OCI-LY3 (cell line): ENCODE measurements around the gene JAG2.

ENCODE experiments used
- H2AFZ ChIP-seq: fragments of 200-600, 300-600 bp; shearing (Covaris generic); 2 replicates; pipeline ENCODE4 v1.6.0; 2014; ENCODE audit warnings: antibody characterized with exemption, low read depth, low read length
- H3K27ac ChIP-seq: fragments of 200-600, 300-600 bp; sonication (generic); 2 replicates; pipeline ENCODE4 v1.5.1; 2014; ENCODE audit warnings: mild to moderate bottlenecking, low read length, moderate library complexity, mixed read lengths
- H3K27me3 ChIP-seq: fragments of 200-600, 300-600 bp; sonication (generic); 2 replicates; pipeline ENCODE4 v1.6.1; 2014; ENCODE audit warnings: low read depth, low read length, mixed read lengths
- H3K36me3 ChIP-seq: fragments of 200-600, 300-600 bp; sonication (generic); replicated peaks from 2 replicates; pipeline ENCODE3; 2014; ENCODE audit warnings: low read depth, low read length, mixed read lengths
- H3K4me1 ChIP-seq: fragments of 300-600, 200-600 bp; sonication (generic); 2 replicates; pipeline ENCODE4 v1.6.1; 2014; ENCODE audit warnings: low read length, mixed read lengths
- H3K4me2 ChIP-seq: fragments of 200-600, 300-600 bp; sonication (generic); 2 replicates; pipeline ENCODE4 v1.6.1; 2014; ENCODE audit warnings: low read length, mixed read lengths
- H3K4me3 ChIP-seq: fragments of 300-600, 200-600 bp; sonication (generic); 2 replicates; pipeline ENCODE4 v1.5.1; 2014; ENCODE audit warnings: antibody characterized with exemption, mild to moderate bottlenecking, low read length, moderate library complexity
- H3K79me2 ChIP-seq: fragments of 300-600, 200-600 bp; shearing (Covaris generic); 2 replicates; pipeline ENCODE4 v1.6.1; 2014; ENCODE audit warnings: mild to moderate bottlenecking, low read length, mixed read lengths
- H3K9ac ChIP-seq: fragments of 300-600, 200-600 bp; shearing (Covaris generic); 2 replicates; pipeline ENCODE4 v1.6.0; 2014; ENCODE audit warnings: mild to moderate bottlenecking, low read length, moderate library complexity
- H3K9me3 ChIP-seq: fragments of 200-600, 300-600 bp; shearing (Covaris generic); 2 replicates; pipeline ENCODE4 v1.6.1; 2014; ENCODE audit warnings: low read length, mixed read lengths; ENCODE audit not compliant: insufficient read depth
- H4K20me1 ChIP-seq: fragments of 200-600, 300-600 bp; sonication (generic); 2 replicates; pipeline ENCODE4 v1.6.1; 2016; ENCODE audit warnings: low read length, mixed read lengths; ENCODE audit not compliant: insufficient read depth
- EZH2phosphoT487 ChIP-seq: fragments of 200-600 bp; shearing (Covaris generic); IDR thresholded peaks from 2 replicates; pipeline ENCODE4 v1.6.1; 2018; ENCODE audit warnings: antibody characterized with exemption, mixed run types, low read depth
- TF ChIP-seq, protein P1 (sequence below): fragments of 200-600, 300-600 bp; sonication (generic); IDR thresholded peaks from 2 replicates; pipeline ENCODE4 v1.5.1; 2014; ENCODE audit warnings: antibody characterized with exemption, low read length, low read depth

The JAG2 gene

DNA sequence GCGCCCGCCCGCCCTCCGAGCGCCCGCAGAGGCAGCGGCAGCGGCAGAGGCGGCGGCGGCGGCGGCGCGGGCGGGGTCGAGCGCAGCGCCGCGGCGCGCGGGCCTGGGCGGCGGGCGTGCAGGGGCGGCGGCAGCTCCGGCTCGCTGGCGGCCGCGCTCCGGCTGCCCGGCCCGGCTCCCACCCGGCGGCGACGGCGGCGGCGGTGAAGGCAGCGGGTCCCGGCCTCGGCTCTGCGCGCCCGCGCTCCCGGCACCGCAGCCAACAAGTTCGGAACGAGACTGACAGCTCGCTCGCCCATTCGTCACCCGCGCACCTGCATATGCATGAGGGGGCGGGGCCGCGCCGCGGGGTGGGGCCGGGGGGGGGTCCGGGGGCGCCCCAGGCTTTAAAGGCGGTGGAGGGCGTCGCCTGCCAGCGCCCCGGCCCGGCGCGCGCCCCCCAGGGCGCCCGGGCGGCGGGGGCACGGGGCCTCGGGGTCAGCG is at the start of gene JAG2:
TSS of gene JAG2 (minus strand) at position 281 of the 483 bp plus-strand sequence. CDS start 356 bp downstream, outside the sequence.
- no peak within 1 kb of the TSS for H3K4me3 ChIP-seq
- no peak within 1 kb of the TSS for H3K4me2 ChIP-seq
- H3K9me3 ChIP-seq = no peaks in the 10 kb centered on the region
- H3K27me3 ChIP-seq = peaks cover 9% of the 10 kb centered on the region
- H3K9ac ChIP-seq = no peak within 1 kb of the TSS
- no peaks in the 10 kb centered on the region for H3K79me2 ChIP-seq
- H3K27ac ChIP-seq = no peak within 1 kb of the TSS
- H2AFZ ChIP-seq = no peak within 1 kb of the TSS
- H4K20me1 ChIP-seq = no peaks in the 10 kb centered on the region
- H3K4me1 ChIP-seq = no peaks in the 10 kb centered on the region
- H3K36me3 ChIP-seq = no peaks in the 10 kb centered on the region
- TF ChIP-seq EZH2phosphoT487 = no peak
- TF ChIP-seq, protein P1, sequence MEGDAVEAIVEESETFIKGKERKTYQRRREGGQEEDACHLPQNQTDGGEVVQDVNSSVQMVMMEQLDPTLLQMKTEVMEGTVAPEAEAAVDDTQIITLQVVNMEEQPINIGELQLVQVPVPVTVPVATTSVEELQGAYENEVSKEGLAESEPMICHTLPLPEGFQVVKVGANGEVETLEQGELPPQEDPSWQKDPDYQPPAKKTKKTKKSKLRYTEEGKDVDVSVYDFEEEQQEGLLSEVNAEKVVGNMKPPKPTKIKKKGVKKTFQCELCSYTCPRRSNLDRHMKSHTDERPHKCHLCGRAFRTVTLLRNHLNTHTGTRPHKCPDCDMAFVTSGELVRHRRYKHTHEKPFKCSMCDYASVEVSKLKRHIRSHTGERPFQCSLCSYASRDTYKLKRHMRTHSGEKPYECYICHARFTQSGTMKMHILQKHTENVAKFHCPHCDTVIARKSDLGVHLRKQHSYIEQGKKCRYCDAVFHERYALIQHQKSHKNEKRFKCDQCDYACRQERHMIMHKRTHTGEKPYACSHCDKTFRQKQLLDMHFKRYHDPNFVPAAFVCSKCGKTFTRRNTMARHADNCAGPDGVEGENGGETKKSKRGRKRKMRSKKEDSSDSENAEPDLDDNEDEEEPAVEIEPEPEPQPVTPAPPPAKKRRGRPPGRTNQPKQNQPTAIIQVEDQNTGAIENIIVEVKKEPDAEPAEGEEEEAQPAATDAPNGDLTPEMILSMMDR = no peak

DNA sequence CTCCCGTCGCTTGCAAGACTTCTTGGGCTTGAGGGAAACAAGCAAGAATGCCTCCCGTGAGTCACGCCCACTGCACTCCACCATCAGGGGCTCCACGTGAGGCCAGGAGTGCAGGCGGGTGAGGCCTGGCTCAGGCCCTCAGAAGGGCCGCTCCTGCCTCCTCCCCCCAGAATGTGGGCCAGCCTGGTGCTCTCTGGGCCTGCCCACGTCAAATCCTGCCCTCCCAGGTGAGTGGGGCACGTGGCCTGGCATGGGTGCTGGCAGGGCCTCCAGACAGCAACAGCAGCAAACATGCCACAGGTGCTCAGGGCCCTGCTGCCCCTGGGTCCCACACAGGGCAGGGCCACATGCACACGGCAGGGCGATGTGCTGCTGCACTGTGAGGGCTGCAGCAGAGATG is 49.2 kb upstream of the JAG2 start:
- no peak for TF ChIP-seq EZH2phosphoT487
- TF ChIP-seq, protein P1 = no peak
- Histone ChIP-seq H3K36me3 (no peaks in the 10 kb centered on the region), H3K9me3 (no peaks in the 10 kb centered on the region), H3K4me2 (no peak overlapping the region), H3K27me3 (no peaks in the 10 kb centered on the region), H3K4me3 (no peak overlapping the region), H3K27ac (no peak overlapping the region), H3K9ac (no peak overlapping the region), H3K4me1 (no peaks in the 10 kb centered on the region), H2AFZ (no peak overlapping the region), H4K20me1 (0 out of 2 replicates have a peak, but pooled peaks cover 6% of the 10 kb centered on the region), H3K79me2 (no peaks in the 10 kb centered on the region)

DNA sequence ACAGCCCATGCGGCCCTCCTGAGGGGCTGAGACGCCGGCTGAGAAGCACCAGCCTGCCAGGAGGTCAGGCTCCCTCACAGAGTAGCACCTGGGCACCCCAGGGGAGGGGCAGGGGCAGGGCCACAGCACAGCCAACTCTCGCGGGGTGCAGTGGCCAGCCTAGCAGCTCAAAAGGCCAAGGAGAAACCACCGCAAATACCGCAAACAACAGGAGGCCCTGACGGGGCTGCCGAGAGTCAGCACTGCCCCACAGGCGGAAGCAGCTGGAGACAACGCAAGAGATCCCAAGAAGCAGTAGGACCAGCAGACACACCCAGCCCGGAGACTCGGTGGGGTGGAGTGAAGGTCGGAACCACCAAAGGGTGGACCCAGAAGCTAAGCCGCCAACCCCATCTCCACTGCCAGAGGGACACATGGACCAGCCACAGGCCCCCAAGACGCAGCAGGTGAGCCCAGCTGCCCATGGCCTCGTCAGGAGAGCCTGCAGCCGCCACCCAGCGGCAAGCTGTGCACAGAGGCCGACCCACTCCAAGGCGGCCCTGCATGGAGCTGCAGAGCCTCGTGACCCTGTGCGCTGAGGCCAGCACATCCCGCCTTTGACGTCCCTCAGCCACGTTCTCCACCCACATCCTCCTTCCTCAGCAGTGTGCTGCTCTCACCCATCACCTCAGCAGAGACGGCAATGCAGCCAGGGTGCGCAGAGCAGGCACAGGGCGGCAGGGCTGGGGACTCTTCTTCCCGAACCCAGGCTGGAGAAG is 48.1 kb upstream of the JAG2 start:
- H3K9ac ChIP-seq = no peak overlapping the region
- no peak overlapping the region for H3K4me2 ChIP-seq
- H3K79me2 ChIP-seq = no peaks in the 10 kb centered on the region
- H3K9me3 ChIP-seq = no peaks in the 10 kb centered on the region
- no peak overlapping the region for H3K27ac ChIP-seq
- no peaks in the 10 kb centered on the region for H3K36me3 ChIP-seq
- H2AFZ ChIP-seq = no peak overlapping the region
- 0 out of 2 replicates have a peak, but pooled peaks cover 6% of the 10 kb centered on the region for H4K20me1 ChIP-seq
- H3K4me3 ChIP-seq = no peak overlapping the region
- H3K4me1 ChIP-seq = no peaks in the 10 kb centered on the region
- no peak for TF ChIP-seq EZH2phosphoT487
- TF ChIP-seq, protein P1 = no peak
- H3K27me3 ChIP-seq = no peaks in the 10 kb centered on the region

DNA sequence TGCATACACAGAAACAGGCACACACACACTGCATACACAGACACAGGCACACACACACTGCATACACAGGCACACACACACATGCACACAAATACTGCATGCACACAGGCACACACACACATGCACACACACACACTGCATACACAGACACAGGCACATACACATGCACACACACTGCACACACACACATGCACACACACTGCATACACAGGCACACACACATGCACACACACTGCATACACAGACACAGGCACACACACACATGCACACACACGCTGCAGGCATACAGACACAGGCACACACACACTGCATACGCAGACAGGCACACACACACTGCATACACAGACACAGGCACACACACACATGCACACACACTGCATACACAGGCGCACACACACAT is 47.0 kb upstream of the JAG2 start:
- Histone ChIP-seq H3K4me1 (no peaks in the 10 kb centered on the region), H3K27ac (no peak overlapping the region), H4K20me1 (0 out of 2 replicates have a peak, but pooled peaks cover 6% of the 10 kb centered on the region), H3K9me3 (no peaks in the 10 kb centered on the region), H3K27me3 (no peaks in the 10 kb centered on the region), H2AFZ (no peak overlapping the region), H3K79me2 (no peaks in the 10 kb centered on the region), H3K9ac (no peak overlapping the region), H3K4me3 (no peak overlapping the region), H3K36me3 (no peaks in the 10 kb centered on the region), H3K4me2 (no peak overlapping the region)
- no peak for TF ChIP-seq EZH2phosphoT487
- TF ChIP-seq, protein P1 = no peak
